NCI-H82 treated with DMSO at 0.1 percent for 48 hours (cell line): ENCODE results near the gene EHF.
"Not testable (repeated sequence)": the region's sequence is repeated elsewhere in the genome, so short reads cannot be mapped to it uniquely, and the experiment has no call there.

Experiments used
- DNase-seq: peaks from one replicate; lab custom pipeline; 2025; ENCODE audit not compliant: unreplicated experiment; lab: John Stamatoyannopoulos, UW

The EHF gene

GRCh38 chr11:34620820-34621792 is at the start of gene EHF:
Gene EHF, plus strand, starts transcription at chr11:34621093. Its CDS starts 21,538 bp downstream, at chr11:34642631.
- DNase-seq = no peak

GRCh38 chr11:34573537-34573936 is 47.4 kb upstream of the EHF start:
- no peak for DNase-seq

- DNase-seq = no peak
These were observed 45.6 kb upstream of the EHF start for GRCh38 chr11:34575261-34575660.

GRCh38 chr11:34575671-34576070 is 45.2 kb upstream of the EHF start:
- DNase-seq = no peak

- no peak for DNase-seq
These were observed 44.6 kb upstream of the EHF start for GRCh38 chr11:34576331-34576730.

GRCh38 chr11:34583818-34584217 is 37.1 kb upstream of the EHF start:
- no peak for DNase-seq

- no peak for DNase-seq
These were observed 35.6 kb upstream of the EHF start for GRCh38 chr11:34585304-34585734.

- DNase-seq = peak; percentile 8
These were observed 35.0 kb upstream of the EHF start for GRCh38 chr11:34585735-34586487.

GRCh38 chr11:34586488-34587281 is 34.2 kb upstream of the EHF start:
- DNase-seq = no peak

- DNase-seq = no peak
These were observed 33.6 kb upstream of the EHF start for GRCh38 chr11:34587282-34587677.

- no peak for DNase-seq
These were observed 32.9 kb upstream of the EHF start for GRCh38 chr11:34588023-34588422.

GRCh38 chr11:34588701-34589100 is 32.2 kb upstream of the EHF start:
- DNase-seq = no peak

GRCh38 chr11:34589177-34589576 is 31.7 kb upstream of the EHF start:
- not testable (repeated sequence) for DNase-seq

GRCh38 chr11:34593085-34593484 is 27.8 kb upstream of the EHF start:
- DNase-seq = no peak

- no peak for DNase-seq
These were observed 26.3 kb upstream of the EHF start for GRCh38 chr11:34594603-34595002.

GRCh38 chr11:34595391-34595790 is 25.5 kb upstream of the EHF start:
- DNase-seq = no peak

- DNase-seq = no peak
These were observed 24.8 kb upstream of the EHF start for GRCh38 chr11:34595960-34596644.

- no peak for DNase-seq
These were observed 21.4 kb upstream of the EHF start for GRCh38 chr11:34599406-34599945.

GRCh38 chr11:34600339-34601084 is 20.4 kb upstream of the EHF start:
- DNase-seq = no peak

GRCh38 chr11:34601085-34601444 is 19.8 kb upstream of the EHF start:
- DNase-seq = no peak
